Chondrocyte (in vitro differentiated cells): Measurements from ENCODE around the gene SRM. TPM values are rescaled to one million over a fixed set of nuclear protein-coding genes. Genes with fewer than 3 reads are reported as not detected.
A peak's percentile ranks its signal among the peaks of the same experiment; 100 is the strongest.
"Not testable (repeated sequence)": the region's sequence is repeated elsewhere in the genome, so short reads cannot be mapped to it uniquely, and the experiment has no call there.

ENCODE experiments used
- DNase-seq: peaks from one replicate; pipeline ENCODE4 v3.0.0; 2021; ENCODE audit warnings: mixed read lengths, low spot score
- H3K27ac Mint-ChIP-seq: one replicate; pipeline ENCODE4 v1.8.0; 2021; ENCODE audit warnings: mild to moderate bottlenecking, moderate library complexity, mixed read lengths; ENCODE audit not compliant: unreplicated experiment
- H3K27me3 Mint-ChIP-seq: 2 replicates; pipeline ENCODE4 v1.8.0; 2021; ENCODE audit warnings: low read depth, mixed read lengths
- H3K36me3 Mint-ChIP-seq: 2 replicates; pipeline ENCODE4 v1.8.0; 2021; ENCODE audit warnings: low read depth, mixed read lengths
- H3K4me1 Mint-ChIP-seq: 2 replicates; pipeline ENCODE4 v1.8.0; 2021; ENCODE audit warnings: low read depth, mild to moderate bottlenecking, mixed read lengths
- H3K4me3 Mint-ChIP-seq: one replicate; pipeline ENCODE4 v1.8.0; 2021; ENCODE audit warnings: mild to moderate bottlenecking, moderate library complexity, mixed read lengths; ENCODE audit not compliant: unreplicated experiment
- H3K9me3 Mint-ChIP-seq: 2 replicates; pipeline ENCODE4 v1.8.0; 2021; ENCODE audit warnings: low read depth, mixed read lengths
- CTCF ChIP-seq: fragments of 200-600 bp; sonication (generic); IDR thresholded peaks from 2 replicates; pipeline ENCODE4 v1.5.0; 2021; ENCODE audit warnings: antibody characterized with exemption, mild to moderate bottlenecking, moderate library complexity
- total RNA-seq: library from RNA; stranded (reverse); gene quantifications from 3 replicates; pipeline ENCODE4 v1.2.1, GENCODE V29; 2021

Gene SRM
- total RNA-seq, 1 donor from 2014 or later, result 141 TPM

GRCh38 chr1:11052839-11053757 lies 6.7 kb downstream of the SRM start:
- Mint-ChIP-seq H3K27ac (no peak overlapping the region), H3K36me3 (peaks cover 13% of the 10 kb centered on the region), H3K27me3 (no peaks in the 10 kb centered on the region), H3K4me3 (no peak overlapping the region), H3K9me3 (no peaks in the 10 kb centered on the region), H3K4me1 (no peaks in the 10 kb centered on the region)
- DNase-seq, result no peak
- no peak for TF ChIP-seq CTCF

GRCh38 chr1:11051781-11052511 lies 7.9 kb downstream of the SRM start:
- TF ChIP-seq CTCF, result no peak
- H3K4me1 Mint-ChIP-seq, result no peaks in the 10 kb centered on the region
- H3K27me3 Mint-ChIP-seq, result no peaks in the 10 kb centered on the region
- H3K27ac Mint-ChIP-seq, result peak overlapping the region; percentile 38
- H3K9me3 Mint-ChIP-seq, result no peaks in the 10 kb centered on the region
- DNase-seq, result no peak
- H3K4me3 Mint-ChIP-seq, result no peak overlapping the region
- H3K36me3 Mint-ChIP-seq, result peaks cover 8% of the 10 kb centered on the region

- H3K4me3 Mint-ChIP-seq, H3K27me3 Mint-ChIP-seq, H3K4me1 Mint-ChIP-seq, H3K27ac Mint-ChIP-seq, H3K9me3 Mint-ChIP-seq, DNase-seq, H3K36me3 Mint-ChIP-seq: not testable (repeated sequence)
Observed at GRCh38 chr1:11051121-11051520, 8.7 kb downstream of the SRM start.

GRCh38 chr1:11046625-11047365 lies 13.0 kb downstream of the SRM start, which contains the start of gene MASP2:
MASP2 (minus strand) TSS chr1:11047239; CDS start chr1:11047207, 32 bp downstream.
- TF ChIP-seq CTCF, result no peak
- Mint-ChIP-seq H3K4me1 (no peaks in the 10 kb centered on the region), H3K27ac (no peak within 1 kb of the TSS), H3K4me3 (no peak within 1 kb of the TSS), H3K9me3 (no peaks in the 10 kb centered on the region), H3K36me3 (no peaks in the 10 kb centered on the region), H3K27me3 (no peaks in the 10 kb centered on the region)
- no peak for DNase-seq

- H3K36me3 Mint-ChIP-seq, result no peaks in the 10 kb centered on the region
- H3K4me1 Mint-ChIP-seq, result no peaks in the 10 kb centered on the region
- H3K4me3 Mint-ChIP-seq, result no peak overlapping the region
- TF ChIP-seq CTCF, result no peak
- H3K9me3 Mint-ChIP-seq, result no peaks in the 10 kb centered on the region
- DNase-seq, result no peak
- H3K27ac Mint-ChIP-seq, result no peak overlapping the region
- no peaks in the 10 kb centered on the region for H3K27me3 Mint-ChIP-seq
Observed at GRCh38 chr1:11046270-11046566, 13.6 kb downstream of the SRM start.
